GM12872 (cell line): ENCODE measurements around the gene ETFA.

ENCODE experiments used
- TF ChIP-seq, protein P1 (sequence below): IDR thresholded peaks from 3 replicates; pipeline ENCODE4 v1.5.1; 2011; ENCODE audit warnings: low read depth, mild to moderate bottlenecking, low read length, moderate library complexity; ENCODE audit not compliant: insufficient read depth

Gene ETFA

DNA sequence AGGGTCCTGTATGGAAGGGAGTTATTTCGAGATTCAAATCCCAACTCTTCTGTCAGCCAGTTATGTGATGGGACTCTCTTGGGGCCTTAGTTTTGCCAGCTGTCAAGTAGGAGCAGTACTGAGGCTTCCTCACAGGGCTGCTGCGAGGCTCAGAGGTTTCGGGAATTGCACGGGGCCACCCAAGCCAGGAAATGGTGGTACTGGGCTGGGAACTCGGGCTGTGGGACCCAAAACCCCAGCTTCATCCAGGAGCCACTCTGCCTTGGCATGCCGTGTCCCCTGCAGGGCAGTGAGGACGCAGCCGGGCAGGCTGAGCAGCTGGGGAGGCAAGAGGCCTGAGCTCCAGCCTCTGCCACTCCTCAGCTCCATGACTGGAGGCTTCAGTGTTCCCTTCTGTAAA lies 118.6 kb downstream of the ETFA start:
- TF ChIP-seq, protein P1, sequence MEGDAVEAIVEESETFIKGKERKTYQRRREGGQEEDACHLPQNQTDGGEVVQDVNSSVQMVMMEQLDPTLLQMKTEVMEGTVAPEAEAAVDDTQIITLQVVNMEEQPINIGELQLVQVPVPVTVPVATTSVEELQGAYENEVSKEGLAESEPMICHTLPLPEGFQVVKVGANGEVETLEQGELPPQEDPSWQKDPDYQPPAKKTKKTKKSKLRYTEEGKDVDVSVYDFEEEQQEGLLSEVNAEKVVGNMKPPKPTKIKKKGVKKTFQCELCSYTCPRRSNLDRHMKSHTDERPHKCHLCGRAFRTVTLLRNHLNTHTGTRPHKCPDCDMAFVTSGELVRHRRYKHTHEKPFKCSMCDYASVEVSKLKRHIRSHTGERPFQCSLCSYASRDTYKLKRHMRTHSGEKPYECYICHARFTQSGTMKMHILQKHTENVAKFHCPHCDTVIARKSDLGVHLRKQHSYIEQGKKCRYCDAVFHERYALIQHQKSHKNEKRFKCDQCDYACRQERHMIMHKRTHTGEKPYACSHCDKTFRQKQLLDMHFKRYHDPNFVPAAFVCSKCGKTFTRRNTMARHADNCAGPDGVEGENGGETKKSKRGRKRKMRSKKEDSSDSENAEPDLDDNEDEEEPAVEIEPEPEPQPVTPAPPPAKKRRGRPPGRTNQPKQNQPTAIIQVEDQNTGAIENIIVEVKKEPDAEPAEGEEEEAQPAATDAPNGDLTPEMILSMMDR = no peak

DNA sequence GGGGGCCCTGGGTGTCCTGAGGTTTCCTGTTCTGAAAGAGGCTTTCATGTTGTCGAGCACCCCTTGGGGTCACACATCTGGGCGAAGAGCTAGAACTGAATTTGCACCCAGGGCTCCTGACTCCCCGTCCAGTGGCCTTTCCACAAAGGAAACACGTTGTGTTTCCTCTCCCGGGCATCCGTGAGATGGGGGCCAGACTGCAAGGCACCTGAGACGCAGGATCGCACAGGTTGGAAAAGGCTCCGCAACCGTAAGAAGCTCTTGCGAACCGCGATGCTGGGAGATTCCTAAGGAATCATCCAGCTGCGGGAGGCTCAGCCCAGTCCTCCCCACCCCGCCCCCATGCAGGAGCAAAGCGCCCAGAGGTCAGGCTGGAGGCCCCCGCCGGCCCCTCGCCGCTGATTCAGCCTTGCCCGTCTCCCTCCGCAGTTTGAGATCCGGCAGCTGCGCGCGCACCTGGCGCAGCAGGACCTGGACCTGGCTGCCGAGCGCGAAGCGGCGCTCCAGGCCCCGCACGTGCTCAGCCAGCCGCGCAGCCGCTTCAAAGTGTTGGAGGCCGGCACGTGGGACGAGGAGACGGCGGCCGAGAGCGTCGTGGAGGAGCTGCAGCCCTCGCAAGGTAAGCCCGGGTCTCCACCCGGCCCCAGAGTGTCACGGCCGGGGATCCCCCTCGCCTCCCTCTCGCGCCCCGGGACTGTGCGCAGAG lies 119.6 kb downstream of the ETFA start:
- TF ChIP-seq, protein P1 = no peak

DNA sequence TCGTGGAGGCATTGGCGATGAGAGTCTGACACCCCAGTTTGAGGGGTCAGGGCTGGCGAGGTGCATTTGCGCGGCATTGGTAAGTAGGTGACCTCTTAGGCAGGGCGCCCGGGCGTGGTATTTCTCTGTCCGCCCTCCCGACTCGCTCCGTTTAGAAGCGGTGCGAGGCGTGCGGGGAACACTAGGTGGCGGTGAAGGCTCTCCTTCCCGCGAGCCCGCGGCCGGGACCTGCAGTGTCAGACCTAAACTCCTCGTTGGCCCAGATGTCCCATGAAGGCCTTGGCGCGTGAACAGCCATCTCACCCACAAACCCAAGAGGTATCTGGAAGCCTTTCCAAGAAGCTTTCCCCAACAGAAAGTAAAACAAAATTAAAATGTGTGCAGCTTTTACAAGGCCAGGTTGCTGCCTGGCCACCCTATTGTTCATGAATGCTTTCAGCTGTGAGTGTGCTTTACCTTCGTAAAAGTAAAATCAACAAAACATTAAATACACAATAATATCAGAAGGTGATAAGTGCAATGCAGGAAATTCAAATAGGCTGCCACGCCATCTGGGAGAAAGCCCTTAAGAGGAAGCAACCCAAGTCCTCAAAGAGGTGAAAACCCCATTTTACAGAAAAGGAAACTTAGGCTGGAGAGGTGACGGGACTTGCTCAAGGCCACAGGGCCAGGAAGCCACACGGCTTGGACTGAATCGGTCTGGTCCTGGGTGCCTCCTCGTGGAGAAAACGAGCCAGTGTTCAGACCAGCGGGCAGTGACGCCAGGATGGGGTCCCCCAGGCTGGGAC lies 120.3 kb downstream of the ETFA start:
- TF ChIP-seq, protein P1 = peak; percentile 88

DNA sequence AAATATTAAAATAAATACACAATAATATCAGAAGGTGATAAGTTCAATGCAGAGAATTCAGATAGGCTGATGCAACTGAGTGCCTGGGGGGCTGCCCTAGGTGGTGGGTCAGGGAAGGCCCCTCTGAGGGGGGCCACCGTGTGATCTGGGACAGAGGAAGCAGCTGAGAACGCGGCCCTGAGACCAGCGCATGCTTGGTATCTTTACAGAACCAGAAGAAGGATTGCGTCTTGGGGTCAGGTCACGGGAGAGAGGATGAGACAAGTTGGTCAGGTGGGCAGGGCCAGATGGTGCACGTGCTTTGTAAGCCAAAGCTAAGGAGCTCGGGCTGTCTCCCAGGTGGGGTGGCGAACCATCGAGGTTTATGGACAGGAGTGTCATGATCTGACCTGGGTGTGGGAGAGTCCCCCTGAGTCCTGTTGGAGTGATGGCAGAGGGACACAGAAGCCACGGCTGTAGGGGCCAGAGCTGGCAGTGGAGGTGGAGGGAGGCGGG lies 121.2 kb downstream of the ETFA start:
- TF ChIP-seq, protein P1 = no peak

DNA sequence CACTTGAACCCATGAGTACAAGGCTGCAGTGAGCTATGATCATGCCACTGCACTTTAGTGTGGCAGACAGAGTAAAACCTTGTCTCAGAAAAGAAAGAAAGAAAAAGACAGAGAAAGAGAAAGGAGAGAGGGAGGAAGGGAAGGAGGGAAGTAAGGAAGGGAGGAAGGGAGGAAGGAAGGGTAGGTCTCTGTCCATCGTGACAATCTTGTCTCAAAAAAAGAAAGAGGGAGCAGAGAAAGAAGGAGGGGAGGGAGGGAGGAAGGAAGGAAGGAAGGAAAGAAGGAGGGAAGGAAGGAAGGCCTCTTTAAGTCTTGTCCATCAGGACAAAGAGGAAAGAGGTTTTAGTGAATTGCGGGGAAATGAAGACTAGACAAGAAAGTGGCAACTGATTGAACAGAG lies 122.2 kb downstream of the ETFA start:
- TF ChIP-seq, protein P1 = no peak

DNA sequence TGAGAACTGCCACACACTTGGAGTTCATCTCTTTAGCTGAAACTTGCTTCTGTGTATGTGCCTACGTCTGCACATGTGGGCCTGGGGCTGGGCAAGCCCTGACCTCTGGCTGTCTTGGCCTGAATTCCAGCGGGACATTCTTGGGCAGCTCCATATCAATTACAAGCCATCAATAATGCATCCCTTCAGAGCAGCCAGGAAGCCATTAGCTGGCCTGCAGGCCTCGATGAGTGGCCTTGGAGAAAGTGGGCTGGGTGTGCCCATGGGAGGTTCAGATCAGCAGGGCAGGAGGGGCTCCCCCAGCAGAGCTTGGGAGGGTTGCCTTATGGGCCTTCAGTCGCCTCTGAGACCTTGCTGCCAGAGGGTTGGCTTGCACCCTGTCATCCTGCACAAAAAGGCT lies 124.1 kb downstream of the ETFA start:
- TF ChIP-seq, protein P1 = no peak

DNA sequence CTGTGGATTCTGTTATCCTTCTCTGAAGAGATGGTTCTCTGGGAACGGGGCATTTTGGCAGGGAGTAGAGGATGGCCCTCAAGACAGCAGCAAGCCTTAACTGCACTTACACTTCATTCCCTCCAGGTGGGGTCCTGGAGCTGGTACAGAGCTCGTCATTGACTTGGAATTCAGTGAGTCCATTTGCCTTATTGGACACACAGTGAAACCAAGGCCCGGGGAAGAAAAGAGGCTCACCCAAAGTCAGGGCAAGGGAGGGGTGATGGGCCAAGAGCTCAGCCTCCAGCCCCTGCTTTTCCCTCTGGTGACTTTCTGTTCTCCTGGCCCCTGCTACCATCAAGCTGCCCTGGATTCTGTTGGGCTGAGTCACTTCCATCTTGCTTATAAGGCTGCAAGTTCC lies 125.6 kb downstream of the ETFA start:
- TF ChIP-seq, protein P1 = peak; percentile 80
